Measurements from ENCODE around the gene UGT2A1. TPM values are rescaled to one million over a fixed set of nuclear protein-coding genes. Genes with fewer than 3 reads are reported as not detected.

The UGT2A1 gene
- total RNA-seq, 1 donor from 2014 or later, result not detected

GRCh38 chr4:69639542-69639941 lies 13.5 kb downstream of the UGT2A1 start, which contains the start of gene UGT2A2:
UGT2A2 (minus strand) TSS chr4:69639642; CDS start chr4:69639640, 2 bp downstream.
- DNase-seq (ENCODE audit: low spot score), result no peak
- Mint-ChIP-seq H3K36me3 (ENCODE audit: low read depth) (no peaks in the 10 kb centered on the region), H3K4me1 (ENCODE audit: low read depth) (no peaks in the 10 kb centered on the region), H3K27ac (ENCODE audit: unreplicated experiment) (no peak within 1 kb of the TSS), H3K27me3 (ENCODE audit: low read depth) (peaks cover 8% of the 10 kb centered on the region), H3K4me3 (ENCODE audit: unreplicated experiment) (no peak within 1 kb of the TSS), H3K9me3 (ENCODE audit: low read depth) (no peaks in the 10 kb centered on the region)
- no peak for TF ChIP-seq CTCF (IDR thresholded peaks at IDR 0.05)

DNA sequence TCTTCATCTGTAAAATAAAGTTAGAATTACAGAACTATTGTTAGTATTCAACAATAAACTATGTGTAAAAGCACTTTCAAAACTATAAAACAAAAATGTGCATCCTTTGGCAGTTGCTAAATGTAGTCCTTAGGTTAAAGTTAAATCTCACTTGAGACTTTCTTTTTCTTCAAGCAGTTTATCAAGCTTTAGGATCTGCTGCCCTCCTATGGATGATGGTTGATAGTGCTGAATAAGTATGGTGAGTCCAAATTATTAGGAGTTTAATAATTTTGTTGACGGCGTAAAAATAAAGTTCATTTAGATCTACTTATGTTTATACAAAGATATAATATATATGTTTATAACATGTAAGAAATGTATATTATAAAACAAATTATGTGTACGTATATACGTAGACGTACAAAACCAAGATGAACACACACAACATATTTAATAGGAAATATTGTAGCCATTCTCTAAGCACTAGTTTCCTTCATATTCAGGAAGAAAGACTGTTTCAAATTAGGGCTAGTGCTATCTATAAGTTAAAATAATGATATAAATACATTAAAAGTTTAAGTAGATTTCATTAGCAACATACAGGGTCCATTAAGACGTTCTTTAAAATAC lies 35.9 kb downstream of the UGT2A1 start:
- DNase-seq (ENCODE audit: low spot score), result no peak
- Mint-ChIP-seq H3K27ac (ENCODE audit: unreplicated experiment) (no peak overlapping the region), H3K27me3 (ENCODE audit: low read depth) (peaks cover 8% of the 10 kb centered on the region), H3K4me1 (ENCODE audit: low read depth) (no peaks in the 10 kb centered on the region), H3K9me3 (ENCODE audit: low read depth) (peaks cover 8% of the 10 kb centered on the region), H3K36me3 (ENCODE audit: low read depth) (no peaks in the 10 kb centered on the region), H3K4me3 (ENCODE audit: unreplicated experiment) (no peak overlapping the region)
- peak; percentile 79 for TF ChIP-seq CTCF (IDR thresholded peaks at IDR 0.05)

DNA sequence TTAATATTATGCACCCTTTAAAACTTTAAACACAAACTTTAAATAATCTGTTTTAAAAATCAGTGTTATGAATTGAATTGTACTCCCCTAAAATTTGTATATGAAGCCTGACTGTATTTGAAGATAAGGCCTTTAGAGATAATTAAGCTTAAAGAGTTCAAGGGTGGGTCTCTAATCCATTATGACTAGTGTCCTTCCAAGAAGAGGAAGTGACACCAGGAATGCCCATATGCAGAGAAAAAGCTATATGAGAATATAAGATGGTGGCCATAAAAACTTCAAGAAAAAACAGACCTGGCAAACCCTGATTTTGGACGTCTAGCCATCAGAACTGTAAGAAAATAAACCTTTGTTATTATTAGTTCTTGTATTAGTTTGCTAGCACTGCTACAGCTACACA lies 42.6 kb downstream of the UGT2A1 start:
- Mint-ChIP-seq H3K4me1 (ENCODE audit: low read depth) (no peaks in the 10 kb centered on the region), H3K9me3 (ENCODE audit: low read depth) (no peaks in the 10 kb centered on the region), H3K4me3 (ENCODE audit: unreplicated experiment) (no peak overlapping the region), H3K27ac (ENCODE audit: unreplicated experiment) (no peak overlapping the region), H3K27me3 (ENCODE audit: low read depth) (peaks cover 4% of the 10 kb centered on the region), H3K36me3 (ENCODE audit: low read depth) (no peaks in the 10 kb centered on the region)
- DNase-seq (ENCODE audit: low spot score), result no peak
- TF ChIP-seq CTCF (IDR thresholded peaks at IDR 0.05), result no peak

DNA sequence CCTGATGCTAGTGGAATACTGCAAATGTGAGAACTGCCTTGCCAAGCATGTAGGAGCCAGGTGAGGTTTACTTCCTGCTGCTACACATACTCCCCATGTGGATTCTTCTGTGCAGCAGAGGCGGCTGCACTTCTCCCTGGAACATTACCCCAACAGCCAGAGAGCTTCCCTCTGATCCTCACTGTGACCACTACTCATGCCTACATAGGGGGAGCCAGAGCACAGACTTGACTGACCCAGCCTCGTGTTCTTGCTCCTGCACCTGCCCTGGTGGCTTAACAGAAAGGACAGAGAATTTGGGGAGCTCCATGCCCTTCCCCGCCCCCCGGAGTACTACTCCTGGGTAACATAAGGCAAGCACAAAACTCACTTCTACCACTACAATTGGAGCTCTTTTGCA lies 52.0 kb downstream of the UGT2A1 start:
- no peak for TF ChIP-seq CTCF (IDR thresholded peaks at IDR 0.05)
- H3K4me3 Mint-ChIP-seq (ENCODE audit: unreplicated experiment), result no peak overlapping the region
- no peaks in the 10 kb centered on the region for H3K4me1 Mint-ChIP-seq (ENCODE audit: low read depth)
- no peaks in the 10 kb centered on the region for H3K36me3 Mint-ChIP-seq (ENCODE audit: low read depth)
- H3K27ac Mint-ChIP-seq (ENCODE audit: unreplicated experiment), result no peak overlapping the region
- H3K27me3 Mint-ChIP-seq (ENCODE audit: low read depth), result peaks cover 2% of the 10 kb centered on the region
- no peaks in the 10 kb centered on the region for H3K9me3 Mint-ChIP-seq (ENCODE audit: low read depth)
- DNase-seq (ENCODE audit: low spot score), result no peak

DNA sequence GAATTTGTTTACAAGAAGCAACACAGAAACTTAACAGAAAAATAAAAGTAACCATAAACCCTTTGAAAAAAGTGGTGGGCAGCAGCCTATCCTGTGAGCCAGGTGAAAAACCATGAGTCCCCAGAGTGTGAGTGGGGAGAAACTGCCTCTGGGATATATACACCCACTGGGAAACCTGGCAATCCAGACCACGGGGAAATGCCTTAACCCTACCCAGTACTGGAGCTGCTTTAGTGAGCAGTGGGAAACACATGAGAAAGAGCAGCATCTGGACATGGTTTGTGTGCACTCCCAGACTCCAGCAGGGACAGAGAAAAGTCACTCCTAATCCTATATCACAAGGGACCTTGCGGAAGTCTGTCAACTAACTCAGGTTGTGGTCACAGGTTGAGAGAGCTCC lies 53.0 kb downstream of the UGT2A1 start:
- Mint-ChIP-seq H3K9me3 (ENCODE audit: low read depth) (no peaks in the 10 kb centered on the region), H3K4me3 (ENCODE audit: unreplicated experiment) (no peak overlapping the region), H3K27ac (ENCODE audit: unreplicated experiment) (no peak overlapping the region), H3K36me3 (ENCODE audit: low read depth) (no peaks in the 10 kb centered on the region), H3K27me3 (ENCODE audit: low read depth) (peaks cover 4% of the 10 kb centered on the region), H3K4me1 (ENCODE audit: low read depth) (no peaks in the 10 kb centered on the region)
- no peak for DNase-seq (ENCODE audit: low spot score)
- no peak for TF ChIP-seq CTCF (IDR thresholded peaks at IDR 0.05)
